NCI-H146 (cell line): ENCODE measurements around the gene DDAH2.

ENCODE experiments used
- DNase-seq: peaks from one replicate; lab custom pipeline; 2025; lab: John Stamatoyannopoulos, UW

DDAH2 gene

DNA sequence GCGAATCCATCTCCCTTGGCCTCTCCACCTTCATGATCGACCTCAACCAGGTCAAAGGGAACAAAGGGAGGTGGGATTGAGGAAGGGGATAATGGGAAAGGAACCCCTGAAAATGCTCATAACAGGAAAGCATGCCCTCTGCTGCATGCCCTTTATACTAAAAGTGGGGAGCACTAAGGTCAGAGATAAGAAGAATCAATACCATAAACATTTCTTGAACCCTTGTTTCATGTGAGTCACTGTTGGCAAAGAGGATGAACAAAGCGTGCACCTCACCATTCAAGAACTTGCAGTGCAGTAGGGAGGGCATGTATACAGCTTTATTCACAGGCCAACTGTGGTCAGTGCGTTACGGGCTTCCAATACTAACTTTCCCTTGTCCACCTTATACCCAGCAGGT lies 31.7 kb upstream of the DDAH2 start:
- no peak for DNase-seq

DNA sequence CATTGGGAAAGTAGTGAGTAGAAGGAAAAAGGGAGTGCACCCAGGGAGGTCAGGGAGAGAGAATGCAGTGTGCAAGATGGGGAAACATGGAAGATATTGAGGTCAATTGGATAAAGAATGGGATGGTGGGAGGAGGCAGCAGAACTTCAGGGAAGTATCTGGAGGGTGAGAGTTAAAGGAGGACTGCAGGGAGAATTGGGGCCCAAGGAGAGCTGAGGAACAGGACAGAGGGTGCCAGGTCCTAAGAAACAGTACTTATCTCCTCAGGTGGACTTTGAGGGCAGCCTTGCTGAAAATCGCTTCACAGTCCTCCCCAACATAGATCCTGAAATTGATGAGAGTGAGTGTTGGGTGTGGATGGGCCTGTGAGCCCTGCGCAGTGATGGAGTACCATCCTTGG lies 29.2 kb upstream of the DDAH2 start:
- DNase-seq: no peak

DNA sequence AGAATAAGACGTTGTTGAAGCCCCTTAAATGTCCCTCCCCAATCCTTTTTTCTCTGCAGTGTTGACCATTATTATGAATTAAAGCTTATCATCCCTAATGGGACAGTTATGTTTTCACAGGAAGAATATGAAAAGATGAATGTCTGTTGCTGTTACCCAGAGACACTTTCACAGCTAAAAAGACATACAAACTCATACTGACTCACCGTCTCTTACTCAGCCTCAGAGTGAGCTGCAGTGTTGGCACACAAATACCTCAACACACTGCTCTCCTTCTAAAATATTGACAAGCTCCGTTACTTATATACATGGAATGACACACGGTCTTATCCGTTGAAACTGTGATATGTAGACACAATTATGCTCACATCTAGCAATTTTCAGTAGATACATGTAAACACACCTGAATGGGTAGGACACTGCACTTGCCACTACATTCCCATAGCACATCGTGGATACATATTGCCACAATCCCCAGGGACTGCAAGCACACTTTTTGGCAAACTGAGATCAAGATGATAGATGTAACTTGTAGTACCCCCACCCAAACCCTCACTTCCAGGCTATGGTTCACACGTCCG lies 23.7 kb upstream of the DDAH2 start:
- DNase-seq: no peak

DNA sequence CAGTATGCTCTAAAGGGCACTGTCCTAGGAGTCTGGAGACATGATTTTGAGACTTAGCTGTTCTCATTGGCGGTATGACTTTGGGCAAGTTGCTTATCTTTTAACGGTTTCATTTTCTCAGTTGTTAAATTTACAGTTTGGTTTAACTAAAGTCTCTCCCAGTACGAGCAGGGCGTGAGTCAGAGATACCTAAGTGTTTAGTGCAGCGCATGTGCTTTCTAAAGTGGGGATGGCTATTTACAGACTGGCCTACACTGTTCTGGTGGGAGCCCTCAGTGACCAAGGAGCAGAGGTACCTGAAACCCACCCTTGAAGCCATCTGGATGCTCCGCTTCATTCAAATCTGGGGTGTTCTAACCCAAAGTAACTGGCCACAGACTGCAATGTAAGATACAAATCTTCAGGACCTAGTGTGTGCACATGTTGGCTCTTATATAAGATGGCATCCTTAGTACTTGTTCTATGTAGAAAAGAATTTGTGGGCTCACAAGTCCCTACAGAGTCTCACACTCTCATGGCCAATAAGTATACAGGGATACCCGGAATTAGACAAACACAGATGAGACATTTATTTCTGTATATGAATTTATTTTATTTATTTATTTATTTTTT lies 21.4 kb upstream of the DDAH2 start:
- no peak for DNase-seq

DNA sequence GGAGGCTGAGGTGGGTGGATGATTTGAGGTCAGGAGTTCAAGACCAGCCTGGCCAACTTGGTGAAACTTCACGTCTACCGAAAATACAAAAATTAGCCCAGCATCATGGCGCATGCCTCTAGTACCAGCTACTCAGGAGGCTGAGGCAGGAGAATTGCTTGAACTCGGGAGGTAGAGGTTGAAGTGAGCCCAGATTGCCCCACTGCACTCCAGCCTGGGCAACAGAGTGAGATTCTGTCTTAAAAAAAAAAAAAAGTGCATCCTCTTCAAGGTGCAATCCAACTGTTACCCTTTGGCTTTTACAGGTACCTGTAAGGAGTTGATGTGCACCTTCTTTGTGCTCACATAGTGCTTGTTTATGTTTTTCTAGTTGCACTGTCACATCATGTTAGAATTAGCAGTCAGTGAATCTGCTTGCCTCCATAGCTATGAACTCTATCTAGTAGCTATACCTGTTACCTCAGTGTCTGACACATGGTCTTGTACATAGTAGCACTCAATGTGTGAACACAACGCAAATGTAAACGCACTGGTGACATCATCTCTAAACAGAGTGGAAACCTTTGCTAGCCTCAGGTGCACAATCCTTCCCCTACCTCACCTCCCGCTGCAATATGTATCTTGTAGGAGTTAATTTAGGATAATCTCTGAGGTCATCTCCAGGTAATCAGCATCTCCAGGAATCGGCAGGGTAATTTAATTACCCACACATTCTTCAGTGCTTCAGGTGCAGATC lies 20.4 kb upstream of the DDAH2 start:
- peak; percentile 36 for DNase-seq

DNA sequence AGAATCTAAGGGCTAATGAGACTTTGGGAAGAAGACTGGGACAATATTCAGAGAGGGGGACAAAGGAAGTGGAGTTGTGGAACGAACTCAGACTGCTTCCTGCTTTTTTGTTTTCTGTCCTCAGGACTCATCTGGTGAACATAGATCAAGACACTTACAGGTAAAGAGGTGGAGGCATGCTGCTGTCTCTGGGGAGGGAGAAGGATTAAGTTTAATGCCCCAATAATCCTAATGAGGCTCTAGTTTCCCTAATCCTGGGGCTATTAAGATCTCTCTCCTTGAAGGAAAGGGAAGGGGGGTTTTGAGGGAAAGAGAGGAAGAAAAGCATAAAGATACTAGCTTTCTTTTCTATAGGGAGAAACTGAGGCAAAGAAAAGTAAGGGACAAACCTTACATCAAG lies 15.3 kb upstream of the DDAH2 start:
- no peak for DNase-seq

DNA sequence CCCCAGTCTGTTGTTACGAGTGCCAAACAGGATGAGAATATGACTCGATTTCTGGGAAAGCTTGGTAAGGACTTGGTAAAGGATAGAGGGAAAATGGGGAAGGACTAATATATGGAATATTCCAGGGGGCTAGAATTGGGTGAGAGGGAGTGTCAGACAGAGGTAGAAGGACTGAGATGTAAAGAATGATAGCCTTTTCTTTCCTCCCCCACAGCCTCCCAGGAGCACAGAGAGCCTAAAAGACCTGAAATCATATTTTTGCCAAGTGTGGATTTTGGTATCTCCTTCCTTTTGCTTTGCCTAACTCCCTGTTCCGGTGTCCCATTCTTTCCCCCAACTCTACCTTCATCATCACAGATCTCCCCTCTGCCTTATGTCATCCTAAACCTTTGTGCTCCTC lies 13.8 kb upstream of the DDAH2 start:
- DNase-seq: no peak

DNA sequence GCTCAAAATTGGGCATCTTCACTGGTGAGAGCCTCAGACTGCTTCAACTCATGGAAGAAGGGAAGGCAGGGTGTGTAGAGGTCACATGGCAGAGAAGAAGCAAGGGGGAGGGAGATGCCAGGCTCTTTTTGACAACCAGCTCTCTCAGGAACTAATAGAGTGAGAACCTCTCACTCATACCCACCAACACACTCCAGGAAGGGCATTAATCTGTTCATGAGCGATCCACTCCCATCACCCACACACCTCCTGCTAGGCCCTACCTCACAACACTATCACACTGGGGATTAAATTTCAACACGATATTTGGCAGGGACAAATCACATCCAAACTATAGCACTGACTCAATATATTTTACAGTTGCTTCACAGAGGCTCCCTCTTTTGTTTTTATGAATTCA lies 12.7 kb upstream of the DDAH2 start:
- no peak for DNase-seq

DNA sequence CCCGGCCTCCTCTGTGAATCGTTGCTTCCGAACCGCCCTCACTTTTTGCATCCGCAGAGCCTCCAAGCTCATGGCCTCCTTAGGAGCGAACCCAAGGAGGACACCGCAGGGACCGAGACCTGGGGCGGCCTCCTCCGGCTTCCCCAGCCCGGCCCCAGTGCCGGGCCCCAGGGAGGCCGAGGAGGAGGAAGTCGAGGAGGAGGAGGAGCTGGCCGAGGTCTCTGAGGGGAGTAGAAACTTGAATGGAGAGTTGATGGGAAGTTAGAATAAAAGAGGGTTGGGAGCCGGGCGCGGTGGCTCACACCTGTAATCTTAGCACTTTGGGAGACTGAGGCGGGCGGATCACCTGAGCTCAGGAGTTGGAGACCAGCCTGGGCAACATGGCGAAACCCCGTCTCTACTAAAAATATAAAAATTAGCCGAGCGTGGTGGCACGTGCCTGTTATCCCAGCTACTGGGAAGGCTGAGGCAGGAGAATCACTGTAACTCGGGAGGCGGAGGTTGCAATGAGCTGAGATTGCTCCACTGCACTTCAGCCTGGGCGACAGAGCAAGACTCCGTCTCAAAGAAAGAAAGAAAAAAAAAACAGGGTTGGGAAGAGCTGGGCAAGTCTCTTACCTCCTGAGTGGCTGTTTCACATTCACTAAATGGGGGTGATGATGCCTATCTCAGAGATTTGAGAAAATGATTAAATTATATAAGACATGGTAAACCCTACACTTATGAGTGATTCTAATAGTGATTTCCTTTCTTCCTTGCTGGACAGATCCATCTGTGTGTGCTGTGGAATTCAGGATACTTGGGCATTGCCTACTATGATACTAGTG lies 11.5 kb upstream of the DDAH2 start:
- DNase-seq: no peak

DNA sequence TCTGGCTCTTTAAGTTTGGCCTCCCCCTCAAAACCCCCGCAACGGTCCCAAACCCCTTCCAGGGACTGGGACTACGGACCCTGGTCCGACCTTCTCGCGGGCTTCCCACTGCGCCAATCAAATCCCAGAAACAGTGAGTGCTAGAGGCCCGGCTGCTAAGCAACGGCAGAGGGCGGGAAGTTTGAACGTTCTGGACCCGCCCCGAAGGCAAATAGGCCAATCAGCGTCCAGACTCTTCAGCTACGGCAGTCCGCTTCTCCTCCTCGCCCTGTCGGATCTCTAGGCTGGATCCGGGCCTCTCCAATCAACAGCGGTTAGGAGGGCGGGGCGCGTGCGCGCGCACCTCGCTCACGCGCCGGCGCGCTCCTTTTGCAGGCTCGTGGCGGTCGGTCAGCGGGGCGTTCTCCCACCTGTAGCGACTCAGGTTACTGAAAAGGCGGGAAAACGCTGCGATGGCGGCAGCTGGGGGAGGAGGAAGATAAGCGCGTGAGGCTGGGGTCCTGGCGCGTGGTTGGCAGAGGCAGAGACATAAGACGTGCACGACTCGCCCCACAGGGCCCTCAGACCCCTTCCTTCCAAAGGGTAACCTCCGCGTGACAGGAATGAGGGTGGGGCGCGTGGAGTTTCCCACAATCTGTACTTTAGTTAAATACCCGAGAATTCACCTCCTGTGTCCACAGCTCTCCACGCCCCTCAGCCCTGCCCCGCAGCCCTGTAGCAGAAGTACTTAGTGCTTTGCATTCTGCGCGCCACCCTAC lies 10.7 kb upstream of the DDAH2 start, which contains the start of gene MSH5:
TSS of gene MSH5 (plus strand) at position 367 of the 758 bp plus-strand sequence. CDS start 462 bp downstream, outside the sequence.
- DNase-seq: peak; percentile 98

DNA sequence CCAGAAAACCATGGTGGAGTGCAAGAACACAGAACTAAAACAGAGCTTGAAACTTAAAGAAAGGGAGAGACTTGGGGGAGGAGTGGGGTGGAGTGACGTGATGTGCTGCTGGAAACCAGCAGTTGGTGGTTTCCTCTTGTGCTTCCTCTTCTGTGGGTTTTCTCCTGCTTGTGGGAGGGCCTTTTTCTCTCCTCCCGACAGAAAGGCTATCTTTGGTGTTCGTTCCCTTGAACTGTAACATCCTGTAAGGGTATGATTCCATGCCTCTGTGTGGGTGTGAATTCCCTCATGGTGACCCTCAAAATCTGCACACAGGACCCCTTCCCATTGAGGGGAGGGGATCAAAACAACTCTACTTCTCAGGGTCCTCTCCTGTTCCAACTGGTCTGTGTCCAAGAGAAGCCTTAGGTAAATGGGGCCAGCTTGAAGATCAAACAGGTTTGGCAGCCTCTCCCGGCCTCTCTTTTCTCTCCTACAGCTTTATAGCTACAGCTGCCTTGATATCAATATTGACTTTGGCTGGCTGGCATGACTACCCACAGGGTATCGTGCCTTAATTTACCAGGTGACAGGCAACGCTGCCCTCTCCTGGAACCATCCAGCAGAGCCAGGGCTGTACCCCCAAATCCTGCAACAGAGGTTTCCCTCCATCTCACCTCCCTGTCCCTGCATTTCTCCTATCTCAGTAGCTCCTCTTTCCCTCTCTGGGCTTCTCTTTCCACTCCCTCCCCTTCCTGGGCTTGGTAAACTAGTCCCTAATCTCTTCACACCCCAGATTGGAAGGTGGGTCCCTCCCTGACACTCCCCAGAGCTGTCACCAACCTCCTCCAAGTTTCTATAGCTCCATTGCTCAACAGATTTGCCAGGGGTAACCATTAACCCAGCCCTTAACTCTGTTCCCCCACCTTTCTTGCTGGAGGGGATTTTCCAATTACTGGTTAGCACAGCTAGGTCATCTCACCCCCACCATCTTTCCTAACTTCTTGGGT lies 9.2 kb upstream of the DDAH2 start:
- DNase-seq: peak; percentile 75

DNA sequence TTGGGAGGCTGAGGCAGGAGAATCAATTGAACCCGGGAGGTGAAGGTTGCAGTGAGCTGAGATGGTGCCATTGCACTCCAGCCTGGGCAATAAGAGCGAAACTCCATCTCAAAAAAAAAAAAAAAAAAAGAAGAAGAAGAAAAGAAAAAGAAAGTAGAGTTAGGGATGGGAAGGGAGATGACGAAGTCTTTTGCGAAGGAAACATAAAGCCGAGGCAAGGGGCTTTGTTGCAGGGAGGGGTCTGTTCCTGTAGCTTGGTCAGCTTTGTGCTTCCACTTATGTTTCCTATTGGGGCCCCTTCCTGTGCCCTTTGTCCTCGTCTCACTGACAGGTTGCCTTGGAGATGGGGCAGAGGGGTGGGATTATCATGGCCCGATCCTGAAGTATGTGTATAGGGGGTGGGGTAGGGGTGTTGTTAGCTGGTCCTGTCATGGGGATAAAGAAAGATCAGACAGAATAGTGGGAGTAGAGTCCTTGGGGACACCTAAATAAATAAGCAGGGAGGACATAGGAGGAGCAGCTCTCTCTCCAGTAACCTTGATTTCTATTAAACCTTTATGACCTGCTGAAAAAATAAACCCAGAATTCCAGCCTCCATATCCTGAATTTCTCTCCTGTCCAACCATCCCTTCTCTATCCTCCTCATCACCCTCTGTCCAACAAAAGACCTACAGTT lies 8.4 kb upstream of the DDAH2 start:
- peak; percentile 86 for DNase-seq

DNA sequence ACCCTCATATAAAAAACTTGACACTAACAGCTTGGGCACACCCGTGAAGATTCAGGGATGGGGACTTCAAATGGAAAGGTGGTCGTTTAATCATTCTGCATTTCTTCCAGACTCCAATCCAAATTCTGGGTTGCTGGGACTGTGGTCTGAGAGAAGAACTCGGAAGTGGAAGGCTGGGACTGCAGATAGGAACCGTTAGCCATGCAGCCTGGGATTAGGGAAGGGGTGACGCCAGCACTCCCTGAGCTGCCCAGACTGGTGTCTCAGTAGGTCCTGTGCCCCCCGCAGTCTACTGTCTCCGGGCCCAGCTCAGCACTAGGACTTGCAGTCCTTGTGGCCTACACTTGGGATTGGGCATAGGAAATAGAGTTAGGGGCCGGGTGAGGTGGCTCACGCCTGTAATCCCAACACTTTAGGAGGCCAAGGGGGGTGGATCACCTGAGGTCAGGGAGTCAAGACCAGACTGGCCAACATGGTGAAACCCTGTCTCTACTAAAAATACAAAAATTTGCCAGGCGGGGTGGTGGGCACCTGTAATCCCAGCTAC lies 7.7 kb upstream of the DDAH2 start:
- DNase-seq: no peak

DNA sequence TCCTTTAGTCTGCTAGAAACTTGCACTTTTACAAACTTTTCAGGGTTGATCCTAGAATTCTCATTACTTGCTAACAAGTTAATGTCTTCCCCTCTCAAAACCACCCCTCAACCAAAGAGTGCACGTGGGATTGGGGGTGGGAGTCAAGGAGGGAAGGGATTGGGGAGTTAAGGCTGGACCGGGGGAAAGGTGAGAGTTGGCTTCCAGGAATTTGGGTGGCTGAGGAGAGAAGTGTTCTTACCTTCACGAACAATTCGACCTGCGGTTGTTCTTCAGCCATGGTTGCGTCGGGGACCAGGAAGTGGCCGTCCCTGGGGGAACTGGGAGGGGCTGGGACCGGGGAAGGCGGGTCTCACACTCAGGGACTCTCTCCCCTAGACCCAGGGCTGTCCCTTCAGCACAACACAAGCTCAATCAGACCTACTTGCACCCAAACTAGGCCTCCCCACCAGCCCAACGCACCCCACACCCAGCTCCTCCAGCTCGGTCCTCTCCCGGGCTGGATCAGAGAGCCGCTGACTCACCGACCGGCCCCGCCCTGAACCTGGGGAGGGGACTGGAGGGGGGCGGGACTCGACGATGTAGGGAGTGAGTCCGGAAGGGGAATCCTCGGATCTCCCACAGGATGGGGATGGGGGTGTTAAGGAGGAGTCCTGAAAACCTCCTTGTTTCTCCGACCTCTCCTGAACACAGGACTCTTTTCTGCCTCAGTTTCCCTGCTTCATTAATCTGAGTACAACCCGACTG lies 7.1 kb upstream of the DDAH2 start, which contains the start of gene CLIC1:
TSS of gene CLIC1 (minus strand) at position 510 of the 747 bp plus-strand sequence. CDS start at position 280, 230 bp downstream.
- DNase-seq: peak; percentile 86

DNA sequence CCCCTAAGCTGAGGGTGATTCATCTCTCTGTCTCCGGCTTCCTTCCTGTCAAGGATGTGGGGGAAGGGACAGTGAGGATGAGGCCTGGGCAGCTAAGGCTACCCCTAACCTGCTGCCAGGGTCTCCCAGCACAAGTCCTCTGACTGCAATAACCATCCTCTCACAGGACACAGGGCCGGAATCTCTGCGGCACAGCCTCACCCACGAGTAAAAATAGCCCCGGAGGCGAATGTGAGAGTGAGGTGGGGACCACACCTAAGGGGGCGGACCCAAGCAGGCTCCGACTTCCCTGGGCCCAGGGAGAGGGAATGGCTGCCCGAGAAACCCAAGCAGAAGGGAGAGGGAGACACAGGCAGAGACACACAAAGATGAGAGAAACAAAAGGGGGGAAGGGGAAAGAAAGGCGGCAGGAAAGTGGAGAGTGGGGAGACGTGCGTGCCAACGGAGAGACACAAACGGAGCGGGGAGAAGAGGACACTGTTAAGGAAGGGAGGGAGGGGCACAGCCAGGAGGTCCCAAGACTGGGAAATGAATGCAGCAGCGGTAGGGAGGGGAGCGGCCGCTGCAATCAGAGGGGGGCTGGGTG lies 5.8 kb upstream of the DDAH2 start:
- peak; percentile 42 for DNase-seq

DNA sequence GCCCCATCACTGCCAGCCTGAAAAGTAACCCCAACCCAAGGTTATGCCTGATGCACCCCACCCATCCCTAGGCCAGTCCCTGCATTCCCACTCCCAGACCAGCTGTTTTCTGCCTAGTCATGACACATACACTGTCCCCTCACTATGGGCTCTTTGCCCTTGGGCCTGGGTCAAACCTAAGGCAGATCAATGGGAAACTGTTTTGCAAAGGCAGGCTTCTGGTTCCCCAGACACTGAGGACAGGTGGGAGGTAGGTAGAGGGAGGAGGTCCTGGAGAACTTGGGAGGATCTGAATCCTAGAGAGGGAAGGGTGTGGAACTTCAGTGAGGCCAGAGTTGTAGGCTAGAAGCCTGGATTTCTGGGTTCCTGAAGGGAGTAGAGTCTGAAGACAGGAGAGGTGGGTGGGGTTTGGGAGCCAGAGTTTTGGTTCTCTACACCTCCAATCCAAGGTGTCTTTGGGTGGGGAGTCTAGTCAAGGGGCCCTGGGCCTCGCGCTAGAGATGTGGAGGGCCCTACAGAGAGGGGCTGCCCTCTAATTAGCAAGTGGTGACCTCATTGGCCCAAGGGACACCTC lies 5.2 kb upstream of the DDAH2 start:
- DNase-seq: no peak

DNA sequence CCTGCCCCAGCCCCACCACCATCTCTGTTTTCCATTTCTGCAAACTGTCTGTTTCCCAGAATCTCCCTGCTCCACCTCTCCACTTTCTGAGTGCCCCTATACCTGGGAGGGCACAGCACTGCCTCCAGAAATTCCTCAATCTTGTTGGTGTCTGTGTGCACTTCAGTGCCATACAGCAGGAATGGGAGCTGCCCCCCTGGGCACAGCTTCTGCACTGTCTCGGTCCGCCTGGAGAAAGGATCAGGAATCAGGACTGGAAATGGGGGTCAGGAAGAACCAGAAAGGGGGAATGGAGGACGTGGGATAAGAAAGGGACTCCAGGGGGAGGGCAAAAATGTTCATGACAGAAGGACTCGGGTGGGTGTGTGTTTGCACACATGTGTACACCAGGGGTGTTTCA lies 4.6 kb upstream of the DDAH2 start:
- DNase-seq: no peak

DNA sequence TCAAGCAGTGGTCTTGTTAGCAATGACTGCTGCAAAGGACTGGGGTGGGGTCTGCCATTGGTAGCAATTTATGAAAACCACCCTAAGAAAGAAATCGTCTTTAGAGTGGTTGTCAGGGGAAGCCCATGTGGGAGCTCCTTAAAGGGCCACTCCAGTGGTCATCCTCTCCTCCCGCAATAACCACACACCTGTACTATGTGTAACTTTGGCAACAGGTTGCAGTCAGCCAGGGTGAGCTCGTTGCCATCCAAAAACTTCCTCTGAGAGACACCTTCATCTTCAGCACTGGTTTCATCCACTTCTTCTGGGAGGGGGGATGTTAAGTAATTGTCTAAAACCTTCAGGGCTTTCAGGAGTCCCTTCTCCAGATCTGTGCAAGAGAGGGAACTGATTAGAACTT lies 2.9 kb upstream of the DDAH2 start:
- DNase-seq: no peak
